MG63 (cell line): ENCODE measurements around the gene SMG5. TPM values are rescaled to one million over a fixed set of nuclear protein-coding genes. Genes with fewer than 3 reads are reported as not detected.

Experiments used
- DNase-seq: peaks from one replicate; pipeline ENCODE4 v3.0.0-alpha.2; 2020
- H3K27me3 ChIP-seq: fragments of 250-450 bp; sonication (Bioruptor Pico); 2 replicates; pipeline ENCODE4 v1.5.1; 2020; ENCODE audit warnings: mild to moderate bottlenecking, moderate library complexity
- H3K36me3 ChIP-seq: fragments of 250-450 bp; sonication (Bioruptor Pico); 2 replicates; pipeline ENCODE4 v1.5.1; 2020; ENCODE audit warnings: mild to moderate bottlenecking, moderate library complexity
- H3K4me3 ChIP-seq: fragments of 250-450 bp; sonication (Bioruptor Pico); 2 replicates; pipeline ENCODE4 v1.5.1; 2020; ENCODE audit warnings: mild to moderate bottlenecking, moderate library complexity
- H3K9me3 ChIP-seq: fragments of 250-450 bp; sonication (Bioruptor Pico); 2 replicates; pipeline ENCODE4 v1.5.1; 2020; ENCODE audit warnings: mild to moderate bottlenecking, moderate library complexity
- total RNA-seq: library from RNA; depleted of rRNA; stranded (reverse); fragments of >200 nt; shearing (Covaris generic); gene quantifications from 2 replicates; pipeline ENCODE4 v1.2.3, GENCODE V29; 2014; ENCODE audit warnings: low replicate concordance; rRNA removed

SMG5 gene
- total RNA-seq, 1 experiment from 2014 or later: 99.5 TPM

DNA sequence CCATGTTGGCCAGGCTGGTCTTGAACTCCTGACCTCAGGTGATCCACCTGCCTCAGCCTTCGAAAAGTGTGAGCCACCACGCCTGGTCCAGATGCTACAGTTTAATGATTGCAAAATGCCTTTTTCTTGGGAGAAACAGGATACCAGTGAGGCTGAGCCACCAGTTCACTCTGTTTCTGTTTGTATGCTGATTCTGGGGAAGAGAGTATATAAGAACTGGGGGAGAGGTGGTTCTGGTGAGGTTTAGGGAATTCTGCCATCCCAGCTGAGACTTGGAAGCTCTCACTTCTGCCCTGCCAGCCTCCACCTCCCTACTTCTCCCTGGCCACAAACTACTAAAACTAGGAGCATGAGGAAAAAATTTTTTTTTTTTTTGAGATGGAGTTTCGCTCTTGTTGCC lies 77.9 kb downstream of the SMG5 start:
- Histone ChIP-seq H3K27me3 (no peaks in the 10 kb centered on the region), H3K36me3 (peaks cover 62% of the 10 kb centered on the region), H3K9me3 (no peaks in the 10 kb centered on the region), H3K4me3 (no peak overlapping the region)
- DNase-seq: no peak

- Histone ChIP-seq H3K4me3 (no peak overlapping the region), H3K27me3 (no peaks in the 10 kb centered on the region), H3K36me3 (peaks cover 50% of the 10 kb centered on the region), H3K9me3 (no peaks in the 10 kb centered on the region)
- DNase-seq: peak; percentile 20
These were observed 79.3 kb downstream of the SMG5 start for GRCh38 chr1:156203331-156203730.

DNA sequence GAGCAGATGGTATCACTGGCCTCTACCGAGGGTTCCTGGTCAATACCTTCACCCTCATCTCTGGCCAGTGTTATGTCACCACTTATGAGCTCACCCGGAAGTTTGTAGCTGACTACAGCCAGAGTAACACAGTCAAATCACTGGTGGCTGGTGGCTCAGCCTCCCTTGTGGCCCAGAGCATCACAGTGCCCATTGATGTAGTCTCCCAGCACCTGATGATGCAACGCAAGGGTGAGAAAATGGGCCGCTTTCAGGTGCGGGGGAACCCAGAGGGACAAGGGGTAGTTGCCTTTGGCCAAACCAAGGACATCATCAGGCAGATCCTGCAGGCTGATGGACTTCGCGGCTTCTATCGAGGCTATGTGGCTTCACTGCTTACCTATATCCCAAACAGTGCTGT lies 82.6 kb downstream of the SMG5 start:
- Histone ChIP-seq H3K4me3 (no peak overlapping the region), H3K36me3 (peaks cover 39% of the 10 kb centered on the region), H3K27me3 (no peaks in the 10 kb centered on the region), H3K9me3 (no peaks in the 10 kb centered on the region)
- no peak for DNase-seq

Other genes starting within 250 kb of the SMG5 start
- 29.3 and 40.3 TPM in 2 replicates for gene UBQLN4, start 229.0 kb downstream of the SMG5 start, total RNA-seq
- 5.8 and 16.9 TPM in 2 replicates for gene LAMTOR2, start 228.0 kb downstream of the SMG5 start, total RNA-seq
- not detected in 2 replicates for gene RAB25, start 221.7 kb downstream of the SMG5 start, total RNA-seq
- gene MEX3A, start 200.4 kb downstream of the SMG5 start, total RNA-seq: 2.3 and 2.7 TPM in 2 replicates
- gene LMNA, start 168.1 kb downstream of the SMG5 start, total RNA-seq: 1,337 and 1,568 TPM in 2 replicates
- 0.49 TPM in 1 of 2 replicates, not detected in the other for gene SEMA4A, start 129.2 kb downstream of the SMG5 start, total RNA-seq
- gene SLC25A44, start 88.7 kb downstream of the SMG5 start, total RNA-seq: 12.7 and 13.1 TPM in 2 replicates
- 161 and 219 TPM in 2 replicates for gene PMF1, start 69.8 kb downstream of the SMG5 start, total RNA-seq
- 2.3 TPM in 1 of 2 replicates, not detected in the other for gene BGLAP, start 40.6 kb downstream of the SMG5 start, total RNA-seq
- 0.59 TPM in 1 of 2 replicates, not detected in the other for gene PAQR6, start 34.8 kb downstream of the SMG5 start, total RNA-seq
- 2.4 and 5.8 TPM in 2 replicates for gene TMEM79, start 1.5 kb upstream of the SMG5 start, total RNA-seq
- 2.9 and 8.7 TPM in 2 replicates for gene GLMP, start 12.9 kb upstream of the SMG5 start, total RNA-seq
- gene VHLL, start 16.5 kb upstream of the SMG5 start, total RNA-seq: not detected in 2 replicates
- gene CCT3, start 55.5 kb upstream of the SMG5 start, total RNA-seq: 1,070 and 1,240 TPM in 2 replicates
- gene TSACC, start 55.7 kb upstream of the SMG5 start, total RNA-seq: 1.3 TPM in 1 of 2 replicates, not detected in the other
- not detected in 2 replicates for gene RHBG, start 86.4 kb upstream of the SMG5 start, total RNA-seq
- gene MEF2D, start 217.9 kb upstream of the SMG5 start, total RNA-seq: 3.4 and 11.7 TPM in 2 replicates